Stimulated activated CD8-positive, alpha-beta memory T cell treated with anti-CD3 and anti-CD28 coated beads, Interleukin-7, amount 100 ng/mL, for 24 hours (primary cell): ENCODE data around the gene EDN1.

Source experiments
- DNase-seq: peaks from one replicate; pipeline ENCODE4 v3.0.0-alpha.2; 2020; ENCODE audit warnings: low read depth

EDN1 gene

GRCh38 chr6:12270551-12271230 is 19.5 kb upstream of the EDN1 start:
- DNase-seq: no peak

DNA sequence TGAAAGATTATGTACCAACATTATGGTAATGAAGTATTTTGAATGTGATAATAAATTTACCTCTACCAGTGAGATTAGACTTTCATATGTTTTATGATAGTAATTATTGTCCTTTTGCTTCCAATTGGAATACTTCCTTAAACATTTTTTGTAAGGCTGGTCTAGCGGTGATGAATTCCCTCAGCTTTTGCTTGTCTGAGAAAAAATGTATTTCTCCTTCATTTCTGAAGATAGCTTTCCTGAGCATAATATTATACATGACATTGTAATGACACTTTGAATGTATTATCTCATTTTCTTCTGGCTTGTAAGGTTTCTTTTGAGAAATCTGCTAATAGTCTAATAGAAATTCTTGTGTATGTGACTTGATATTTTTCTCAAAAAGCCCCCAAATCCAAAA is 18.6 kb upstream of the EDN1 start:
- no peak for DNase-seq

DNA sequence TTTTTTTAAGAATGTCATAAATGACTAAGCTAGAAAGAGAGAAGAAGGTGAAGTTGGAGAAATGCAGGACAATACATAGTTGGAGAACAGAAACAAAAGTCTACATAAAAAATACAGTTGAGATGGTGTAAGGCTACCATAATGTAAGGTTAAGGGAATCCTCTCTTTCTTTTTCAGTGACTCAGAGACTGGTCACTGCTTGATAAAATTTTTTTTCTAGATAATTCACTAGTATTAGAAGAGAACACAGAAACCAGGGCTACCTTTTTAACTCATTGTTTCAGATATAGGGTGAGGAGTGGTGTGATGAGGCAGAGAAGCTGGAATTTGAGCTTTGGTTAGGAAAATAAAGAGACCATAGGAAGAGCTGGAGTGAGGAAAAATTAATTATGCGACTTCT is 18.2 kb upstream of the EDN1 start:
- no peak for DNase-seq

- DNase-seq: no peak
These were observed 15.1 kb upstream of the EDN1 start for GRCh38 chr6:12275107-12275506.

- DNase-seq: no peak
These were observed 13.2 kb upstream of the EDN1 start for GRCh38 chr6:12276930-12277315.

DNA sequence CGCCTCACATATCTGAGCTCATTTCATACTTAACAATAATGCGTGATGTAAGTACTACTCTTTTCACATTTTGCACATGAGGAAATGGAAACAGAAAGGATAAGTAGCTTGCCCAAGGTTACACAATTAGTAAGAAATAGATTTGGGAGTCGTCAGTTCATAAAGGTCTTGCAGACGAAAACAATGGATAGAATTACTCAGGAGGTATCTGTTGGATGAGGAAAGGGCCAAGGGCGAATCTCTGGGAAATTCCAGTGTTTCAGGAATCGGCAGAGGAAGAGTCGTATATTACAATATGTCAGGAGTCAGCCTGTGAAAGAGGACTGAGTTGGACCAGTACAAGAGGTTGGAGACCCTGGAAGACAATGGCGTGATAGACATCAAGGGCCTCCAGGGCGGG is 12.8 kb upstream of the EDN1 start:
- no peak for DNase-seq

DNA sequence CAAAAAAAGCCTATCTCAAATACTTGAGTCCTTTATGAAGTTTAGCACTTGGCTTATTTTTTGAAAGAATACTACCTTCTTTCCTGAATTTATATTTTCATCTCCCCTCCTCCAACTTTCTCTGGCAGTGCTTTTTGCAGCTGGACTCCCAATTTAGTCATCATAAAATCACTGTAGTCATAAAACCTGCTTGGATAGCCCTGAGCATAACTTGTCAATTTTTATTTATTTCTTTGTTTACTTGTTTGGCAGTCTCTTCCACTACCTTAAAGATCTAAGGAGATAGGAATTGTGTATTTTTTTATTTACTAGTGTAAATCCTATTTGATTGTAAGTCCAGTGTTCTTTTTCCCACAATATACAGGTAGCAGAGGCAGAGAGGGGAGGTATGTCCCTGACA is 11.2 kb upstream of the EDN1 start:
- DNase-seq: no peak

- DNase-seq: no peak
These were observed 10.7 kb upstream of the EDN1 start for GRCh38 chr6:12279322-12280091.

DNA sequence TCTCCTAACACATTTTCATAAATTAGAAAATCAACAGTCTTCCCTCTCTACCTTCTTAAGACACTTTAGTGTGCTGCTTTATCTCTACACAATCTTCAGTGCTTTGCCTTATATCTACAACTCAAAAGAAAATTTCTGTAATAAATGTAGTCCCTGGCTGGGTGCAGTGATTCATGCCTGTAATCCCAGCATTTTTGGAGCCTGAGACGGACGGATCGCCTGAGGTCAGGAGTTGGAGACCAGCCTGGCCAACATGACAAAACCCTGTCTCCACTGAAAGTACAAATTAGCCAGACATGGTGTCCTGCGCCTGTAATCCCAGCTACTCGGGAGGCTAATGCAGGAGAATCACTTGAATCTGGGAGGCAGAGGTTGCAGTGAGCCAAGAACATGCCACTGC is 9.7 kb upstream of the EDN1 start:
- DNase-seq: no peak

GRCh38 chr6:12280902-12281301 is 9.3 kb upstream of the EDN1 start:
- DNase-seq: no peak

DNA sequence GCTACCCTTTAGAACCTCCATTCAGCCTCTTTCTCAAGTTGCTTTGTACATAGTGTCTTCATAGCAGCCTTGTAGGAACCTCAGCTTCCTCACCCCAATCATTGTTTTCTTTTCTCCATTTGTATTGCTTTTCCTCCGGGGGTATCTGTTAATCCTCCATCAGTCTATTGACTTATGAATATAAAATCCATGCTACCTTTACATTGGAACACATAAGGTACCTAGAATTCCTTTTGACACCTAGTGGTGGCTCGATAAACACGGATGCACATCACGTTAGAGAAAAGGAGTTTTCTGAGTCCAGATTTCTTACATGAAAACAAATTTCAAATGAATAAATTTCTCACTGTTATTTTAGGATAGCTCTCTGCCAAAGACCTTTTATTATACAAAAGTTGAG is 6.3 kb upstream of the EDN1 start:
- no peak for DNase-seq

DNA sequence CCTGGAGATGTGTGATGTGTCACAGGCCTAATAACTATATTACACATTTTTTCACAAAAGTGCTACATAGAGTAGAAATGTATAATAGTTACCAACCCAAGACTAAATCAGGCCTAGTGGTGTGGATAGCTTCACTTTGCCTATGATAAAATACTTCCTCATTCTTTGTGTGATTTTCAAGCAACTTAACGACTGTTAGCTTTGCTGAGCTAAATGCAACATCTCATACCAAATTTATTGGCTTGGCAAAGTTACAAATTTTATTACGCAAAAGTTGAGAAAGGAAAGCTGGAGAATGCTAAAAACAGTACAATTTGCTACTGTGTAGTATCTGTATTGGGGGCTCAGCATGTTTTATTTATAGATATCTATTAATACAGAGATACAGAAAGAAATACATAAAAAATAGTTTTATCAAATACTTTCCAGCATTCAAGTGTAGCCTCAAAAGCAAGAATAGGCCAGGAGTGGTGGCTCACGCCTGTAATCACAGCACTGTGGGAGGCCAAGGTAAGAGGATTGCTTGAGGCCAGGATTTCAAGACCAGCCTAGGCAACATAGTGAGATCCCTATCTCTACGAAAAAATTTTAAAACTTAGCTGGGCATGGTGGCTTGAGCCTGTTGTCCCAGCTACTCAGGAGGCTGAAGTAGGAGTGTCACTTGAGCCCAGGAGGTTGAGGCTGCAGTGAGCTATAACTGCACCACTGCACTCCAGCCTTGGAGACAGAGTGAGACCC is 3.6 kb upstream of the EDN1 start:
- DNase-seq: no peak

DNA sequence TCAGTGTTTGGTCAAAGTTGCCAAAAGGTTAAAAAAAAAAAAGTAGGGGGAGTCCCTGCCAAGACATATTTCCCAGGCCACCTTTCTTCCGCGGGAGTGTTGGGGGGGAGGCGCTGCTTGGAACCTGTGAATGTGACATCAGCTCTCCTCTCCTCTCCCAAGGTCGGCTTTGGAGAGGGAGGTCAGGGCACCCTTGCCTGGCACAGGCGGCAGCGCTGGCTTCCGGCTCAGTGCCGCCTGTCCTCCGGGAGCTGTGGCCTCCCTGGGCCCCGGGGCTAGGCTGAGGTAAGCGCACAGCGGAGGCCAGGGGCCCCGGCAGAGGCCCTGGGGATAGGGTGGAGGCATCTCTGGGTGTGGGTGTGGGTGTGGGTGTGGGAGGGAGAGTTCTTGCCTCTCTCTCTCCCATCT is 1.9 kb upstream of the EDN1 start:
- no peak for DNase-seq

DNA sequence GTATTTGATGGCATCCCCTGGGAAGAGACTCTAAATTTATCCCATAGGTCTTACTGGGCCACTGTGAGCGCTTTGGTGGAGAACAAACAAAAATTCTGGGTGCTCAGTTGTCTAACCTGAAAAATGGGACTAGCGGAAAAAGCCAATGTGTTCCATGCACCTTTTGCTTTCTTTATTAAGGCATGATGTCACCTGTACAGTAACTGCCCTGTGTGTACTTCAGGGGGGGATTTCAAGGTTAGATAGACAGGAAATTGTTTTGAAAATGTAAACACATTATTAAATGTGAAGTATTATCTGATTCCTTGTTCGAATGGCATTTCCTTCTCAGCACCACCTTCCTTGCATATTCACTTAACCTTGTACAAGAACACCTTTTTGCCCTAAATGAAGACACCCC is 1.2 kb upstream of the EDN1 start:
- no peak for DNase-seq

- DNase-seq: no peak
These were observed 719 bp upstream of the EDN1 start for GRCh38 chr6:12289365-12289919.

DNA sequence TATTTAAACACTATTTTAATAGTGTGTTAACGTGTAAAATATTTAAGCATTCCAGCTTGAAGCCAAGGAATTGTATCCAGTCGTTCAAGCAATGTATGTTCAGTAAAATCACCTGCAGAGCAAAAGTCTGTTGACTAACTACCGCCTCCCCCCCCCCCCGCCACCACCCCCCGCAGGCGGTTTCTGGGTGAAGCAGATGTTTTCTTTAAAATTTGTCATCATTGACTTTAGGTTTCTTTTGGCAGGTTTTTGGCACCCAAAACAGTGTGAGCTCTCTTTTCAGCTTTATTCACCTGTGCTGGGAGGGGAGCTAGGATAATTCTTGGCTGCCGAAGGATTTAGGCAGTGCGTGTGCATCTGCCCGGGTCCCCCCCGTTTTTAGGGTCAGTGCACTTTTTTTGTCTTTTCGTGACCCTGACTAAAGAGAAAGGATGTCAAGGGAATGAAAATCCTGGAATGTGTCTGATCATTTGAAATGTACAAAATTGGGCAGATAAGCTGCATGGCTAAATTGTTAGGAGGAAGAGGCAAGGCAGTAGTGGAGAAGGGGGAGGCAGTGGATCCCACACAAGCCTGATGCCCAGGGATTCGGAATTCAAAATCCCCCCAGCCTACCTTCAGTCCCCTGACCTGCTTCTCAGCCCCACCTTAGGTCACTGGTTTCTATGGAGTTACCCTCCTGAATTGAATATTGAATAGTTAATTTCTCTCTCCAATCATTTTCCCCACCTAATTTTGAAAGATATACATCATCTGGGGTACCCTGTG is 1.1 kb downstream of the EDN1 start:
- no peak for DNase-seq

DNA sequence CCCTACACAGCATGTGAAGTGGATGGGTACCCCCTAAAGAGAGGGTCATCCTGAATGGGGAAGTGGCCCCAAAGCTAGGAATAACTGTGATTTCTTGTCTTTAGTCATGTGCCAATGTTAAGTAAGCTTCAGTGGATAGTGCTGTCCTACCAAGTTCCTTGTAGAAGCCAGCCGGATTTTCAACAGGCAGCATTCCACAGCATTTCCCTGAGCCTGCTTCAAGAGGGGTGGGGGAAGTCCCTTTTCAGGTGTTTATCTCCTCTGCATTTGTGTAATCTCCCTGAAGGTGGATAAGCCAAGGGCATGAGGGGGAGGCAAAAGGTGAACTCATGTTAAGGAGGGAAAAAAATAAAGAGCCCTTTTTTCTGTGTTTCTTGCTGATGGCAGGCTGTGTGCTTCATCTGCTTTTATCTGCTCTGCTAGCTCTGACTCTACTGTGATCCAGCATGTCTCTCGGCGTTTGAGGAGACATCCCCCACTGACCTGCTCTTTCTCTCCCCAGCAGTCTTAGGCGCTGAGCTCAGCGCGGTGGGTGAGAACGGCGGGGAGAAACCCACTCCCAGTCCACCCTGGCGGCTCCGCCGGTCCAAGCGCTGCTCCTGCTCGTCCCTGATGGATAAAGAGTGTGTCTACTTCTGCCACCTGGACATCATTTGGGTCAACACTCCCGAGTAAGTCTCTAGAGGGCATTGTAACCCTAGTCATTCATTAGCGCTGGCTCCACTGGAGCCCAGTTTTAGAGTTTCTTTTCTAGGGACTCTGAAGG is 1.9 kb downstream of the EDN1 start:
- no peak for DNase-seq

- DNase-seq: no peak
These were observed 3.2 kb downstream of the EDN1 start for GRCh38 chr6:12293235-12293930.

DNA sequence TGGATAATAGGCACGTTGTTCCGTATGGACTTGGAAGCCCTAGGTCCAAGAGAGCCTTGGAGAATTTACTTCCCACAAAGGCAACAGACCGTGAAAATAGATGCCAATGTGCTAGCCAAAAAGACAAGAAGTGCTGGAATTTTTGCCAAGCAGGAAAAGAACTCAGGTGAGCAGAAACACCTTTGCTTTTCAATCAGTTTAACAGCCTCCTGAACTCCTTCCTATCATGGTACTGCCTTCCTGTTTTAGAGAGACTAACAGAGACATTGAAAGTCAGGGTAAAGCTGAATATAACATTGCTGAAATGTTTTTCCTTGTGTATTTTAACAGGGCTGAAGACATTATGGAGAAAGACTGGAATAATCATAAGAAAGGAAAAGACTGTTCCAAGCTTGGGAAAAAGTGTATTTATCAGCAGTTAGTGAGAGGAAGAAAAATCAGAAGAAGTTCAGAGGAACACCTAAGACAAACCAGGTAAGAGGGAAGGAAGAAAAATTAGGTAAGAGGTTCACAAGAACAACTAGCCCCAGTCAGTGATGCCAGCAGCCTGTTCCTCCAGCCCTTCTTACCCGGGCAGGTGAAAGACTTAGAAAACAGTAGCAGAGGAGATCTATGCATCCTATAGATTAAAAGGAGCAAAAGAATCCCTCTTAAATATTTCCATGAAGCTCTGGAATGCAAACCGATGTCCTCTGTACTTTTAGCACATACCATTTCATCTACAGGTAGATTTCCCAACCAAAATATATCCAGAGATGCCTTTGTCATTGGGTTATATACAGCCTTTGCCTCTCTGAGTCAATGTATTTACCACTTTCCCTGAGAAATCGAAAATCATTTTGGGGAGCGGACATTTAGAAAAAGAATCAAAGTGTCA is 4.0 kb downstream of the EDN1 start:
- DNase-seq: no peak
